ENCODE data around the gene PNKP. TPM values are rescaled to one million over a fixed set of nuclear protein-coding genes. Genes with fewer than 3 reads are reported as not detected.

The PNKP gene
- total and polyA plus RNA-seq, 9 of the 15 experiments (the other 6 are each of a cell fraction or from before 2014, with no cell fraction given) = 2.8 to 85.4 (median 25.3) TPM

GRCh38 chr19:49889687-49890348, 22.4 kb upstream of the PNKP start (continued):
- TF ChIP-seq, protein P1, sequence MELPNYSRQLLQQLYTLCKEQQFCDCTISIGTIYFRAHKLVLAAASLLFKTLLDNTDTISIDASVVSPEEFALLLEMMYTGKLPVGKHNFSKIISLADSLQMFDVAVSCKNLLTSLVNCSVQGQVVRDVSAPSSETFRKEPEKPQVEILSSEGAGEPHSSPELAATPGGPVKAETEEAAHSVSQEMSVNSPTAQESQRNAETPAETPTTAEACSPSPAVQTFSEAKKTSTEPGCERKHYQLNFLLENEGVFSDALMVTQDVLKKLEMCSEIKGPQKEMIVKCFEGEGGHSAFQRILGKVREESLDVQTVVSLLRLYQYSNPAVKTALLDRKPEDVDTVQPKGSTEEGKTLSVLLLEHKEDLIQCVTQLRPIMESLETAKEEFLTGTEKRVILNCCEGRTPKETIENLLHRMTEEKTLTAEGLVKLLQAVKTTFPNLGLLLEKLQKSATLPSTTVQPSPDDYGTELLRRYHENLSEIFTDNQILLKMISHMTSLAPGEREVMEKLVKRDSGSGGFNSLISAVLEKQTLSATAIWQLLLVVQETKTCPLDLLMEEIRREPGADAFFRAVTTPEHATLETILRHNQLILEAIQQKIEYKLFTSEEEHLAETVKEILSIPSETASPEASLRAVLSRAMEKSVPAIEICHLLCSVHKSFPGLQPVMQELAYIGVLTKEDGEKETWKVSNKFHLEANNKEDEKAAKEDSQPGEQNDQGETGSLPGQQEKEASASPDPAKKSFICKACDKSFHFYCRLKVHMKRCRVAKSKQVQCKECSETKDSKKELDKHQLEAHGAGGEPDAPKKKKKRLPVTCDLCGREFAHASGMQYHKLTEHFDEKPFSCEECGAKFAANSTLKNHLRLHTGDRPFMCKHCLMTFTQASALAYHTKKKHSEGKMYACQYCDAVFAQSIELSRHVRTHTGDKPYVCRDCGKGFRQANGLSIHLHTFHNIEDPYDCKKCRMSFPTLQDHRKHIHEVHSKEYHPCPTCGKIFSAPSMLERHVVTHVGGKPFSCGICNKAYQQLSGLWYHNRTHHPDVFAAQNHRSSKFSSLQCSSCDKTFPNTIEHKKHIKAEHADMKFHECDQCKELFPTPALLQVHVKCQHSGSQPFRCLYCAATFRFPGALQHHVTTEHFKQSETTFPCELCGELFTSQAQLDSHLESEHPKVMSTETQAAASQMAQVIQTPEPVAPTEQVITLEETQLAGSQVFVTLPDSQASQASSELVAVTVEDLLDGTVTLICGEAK (IDR thresholded peaks at IDR 0.05) = no peak
- TF ChIP-seq, protein P1 (CRISPR knock-in tag; IDR thresholded peaks at IDR 0.05) = peak; percentile 74
- TF ChIP-seq KDM5B (IDR thresholded peaks at IDR 0.05; ENCODE audit: insufficient replicate concordance, low read depth, low read length) = no peak
- peak; percentile 87 for TF ChIP-seq ATF7 (IDR thresholded peaks at IDR 0.05)
- no peak for TF ChIP-seq SMARCE1 (IDR thresholded peaks at IDR 0.05)
- 0 out of 2 replicates have a peak, but pooled peaks have one; percentile 33 for TF ChIP-seq SMAD3 (CRISPR knock-in tag; conservative IDR thresholded peaks at IDR 0.05)
- peak; percentile 97 for TF ChIP-seq TFAP4 (CRISPR knock-in tag; IDR thresholded peaks at IDR 0.05; ENCODE audit: borderline replicate concordance)
- peak; percentile 78 for TF ChIP-seq ZFP91 (CRISPR knock-in tag; IDR thresholded peaks at IDR 0.05)
- no peak for TF ChIP-seq ESRRB (CRISPR knock-in tag; IDR thresholded peaks at IDR 0.05; ENCODE audit: borderline replicate concordance)
- no peak for TF ChIP-seq FOXM1 (IDR thresholded peaks at IDR 0.05; ENCODE audit: low read depth)
- peak; percentile 94; the same call in 1 of the 2 replicates for TF ChIP-seq FOXM1 (CRISPR knock-in tag; IDR thresholded peaks at IDR 0.05; ENCODE audit: low read depth)
- peak; percentile 60; the same call in 1 of the 2 replicates for TF ChIP-seq CBX5 (IDR thresholded peaks at IDR 0.05; ENCODE audit: borderline replicate concordance, low read depth)
- peak; percentile 30 for TF ChIP-seq POLR2B (IDR thresholded peaks at IDR 0.05; ENCODE audit: low read depth, partially characterized antibody)
